ENCODE results near the gene AUTS2. TPM values are rescaled to one million over a fixed set of nuclear protein-coding genes. Genes with fewer than 3 reads are reported as not detected.

AUTS2 gene
- total RNA-seq, 1 donor from 2014 or later = 9.9 TPM

- H3K4me3 ChIP-seq (ENCODE audit: low read depth, low read length) = no peak overlapping the region
- no peaks in the 10 kb centered on the region for H3K36me3 ChIP-seq (ENCODE audit: control insufficient read depth, insufficient read depth, low read length)
- DNase-seq (ENCODE audit: low read depth) = no peak
- H3K27me3 ChIP-seq (ENCODE audit: control insufficient read depth, insufficient read depth, low read length) = no peaks in the 10 kb centered on the region
- TF ChIP-seq CTCF (IDR thresholded peaks at IDR 0.05; ENCODE audit: insufficient read depth, low read length, poor library complexity, severe bottlenecking) = no peak
Measured at GRCh38 chr7:70616211-70616610, 1017.9 kb downstream of the AUTS2 start.

GRCh38 chr7:70616821-70617220 lies 1018.5 kb downstream of the AUTS2 start:
- no peaks in the 10 kb centered on the region for H3K36me3 ChIP-seq (ENCODE audit: control insufficient read depth, insufficient read depth, low read length)
- DNase-seq (ENCODE audit: low read depth) = no peak
- no peak for TF ChIP-seq CTCF (IDR thresholded peaks at IDR 0.05; ENCODE audit: insufficient read depth, low read length, poor library complexity, severe bottlenecking)
- H3K27me3 ChIP-seq (ENCODE audit: control insufficient read depth, insufficient read depth, low read length) = no peaks in the 10 kb centered on the region
- no peak overlapping the region for H3K4me3 ChIP-seq (ENCODE audit: low read depth, low read length)

- no peak for DNase-seq (ENCODE audit: low read depth)
- Histone ChIP-seq H3K27me3 (ENCODE audit: control insufficient read depth, insufficient read depth, low read length) (no peaks in the 10 kb centered on the region), H3K4me3 (ENCODE audit: low read depth, low read length) (no peak overlapping the region), H3K36me3 (ENCODE audit: control insufficient read depth, insufficient read depth, low read length) (no peaks in the 10 kb centered on the region)
- no peak for TF ChIP-seq CTCF (IDR thresholded peaks at IDR 0.05; ENCODE audit: insufficient read depth, low read length, poor library complexity, severe bottlenecking)
Measured at GRCh38 chr7:70618020-70618551, 1019.8 kb downstream of the AUTS2 start.

GRCh38 chr7:70619130-70619529 lies 1020.9 kb downstream of the AUTS2 start:
- no peak overlapping the region for H3K4me3 ChIP-seq (ENCODE audit: low read depth, low read length)

GRCh38 chr7:70619659-70620058 lies 1021.4 kb downstream of the AUTS2 start:
- Histone ChIP-seq H3K36me3 (ENCODE audit: control insufficient read depth, insufficient read depth, low read length) (no peaks in the 10 kb centered on the region), H3K4me3 (ENCODE audit: low read depth, low read length) (no peak overlapping the region), H3K27me3 (ENCODE audit: control insufficient read depth, insufficient read depth, low read length) (no peaks in the 10 kb centered on the region)
- no peak for TF ChIP-seq CTCF (IDR thresholded peaks at IDR 0.05; ENCODE audit: insufficient read depth, low read length, poor library complexity, severe bottlenecking)
- no peak for DNase-seq (ENCODE audit: low read depth)

More at GRCh38 chr7:70619130-70619529, 1020.9 kb downstream of the AUTS2 start:
- DNase-seq (ENCODE audit: low read depth) = no peak
- Histone ChIP-seq H3K36me3 (ENCODE audit: control insufficient read depth, insufficient read depth, low read length) (no peaks in the 10 kb centered on the region), H3K27me3 (ENCODE audit: control insufficient read depth, insufficient read depth, low read length) (no peaks in the 10 kb centered on the region)
- no peak for TF ChIP-seq CTCF (IDR thresholded peaks at IDR 0.05; ENCODE audit: insufficient read depth, low read length, poor library complexity, severe bottlenecking)

GRCh38 chr7:70620333-70621055 lies 1022.2 kb downstream of the AUTS2 start:
- Histone ChIP-seq H3K36me3 (ENCODE audit: control insufficient read depth, insufficient read depth, low read length) (no peaks in the 10 kb centered on the region), H3K27me3 (ENCODE audit: control insufficient read depth, insufficient read depth, low read length) (no peaks in the 10 kb centered on the region), H3K4me3 (ENCODE audit: low read depth, low read length) (no peak overlapping the region)
- no peak for TF ChIP-seq CTCF (IDR thresholded peaks at IDR 0.05; ENCODE audit: insufficient read depth, low read length, poor library complexity, severe bottlenecking)
- no peak for DNase-seq (ENCODE audit: low read depth)

Data from kidney epithelial cell (primary cell).